Measurements from ENCODE around the gene TFDP1.

Gene TFDP1

DNA sequence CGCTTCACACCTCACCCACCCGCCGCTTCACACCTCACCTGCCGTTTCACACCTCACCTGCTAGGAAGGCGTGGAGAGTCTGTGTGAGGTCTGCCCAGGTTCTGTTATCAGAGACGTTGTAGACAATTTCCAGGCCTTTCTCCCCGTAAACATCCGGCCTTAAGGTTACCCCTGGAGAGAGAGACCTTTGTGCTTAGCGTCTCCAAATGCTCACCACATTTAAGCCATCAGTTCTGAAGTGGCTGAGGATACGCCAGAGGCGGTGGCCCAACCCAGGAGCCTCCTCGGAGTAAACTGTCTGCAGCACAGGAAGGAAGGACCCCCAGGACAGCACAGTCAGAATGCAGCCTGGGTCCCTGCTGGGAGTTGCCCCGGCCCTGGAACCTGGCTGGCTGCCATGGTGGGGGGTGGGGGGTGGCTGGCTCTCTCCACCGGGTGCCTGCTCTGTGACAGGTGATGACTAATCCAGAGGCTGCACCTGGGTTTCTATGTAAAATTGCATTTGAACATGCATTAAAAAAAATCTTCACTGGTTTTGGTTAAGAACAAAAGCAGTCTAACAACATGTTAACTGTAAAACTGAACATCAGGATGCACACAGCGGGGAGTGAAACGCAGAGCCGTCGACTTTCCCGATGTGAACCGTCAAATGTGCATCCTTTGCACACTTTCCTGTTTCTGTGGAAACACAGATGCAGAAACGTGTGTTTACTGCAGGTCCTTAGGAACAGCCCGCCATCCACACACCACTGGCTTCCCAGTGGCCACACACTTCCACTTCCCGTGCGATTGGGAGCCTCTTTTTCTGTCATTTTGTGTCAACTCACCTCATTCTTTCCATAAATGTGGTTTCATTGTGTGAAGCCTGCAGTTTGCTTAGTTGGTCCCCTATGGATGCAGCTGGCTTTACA, 69.0 kb downstream of the TFDP1 start:
- Histone ChIP-seq H3K36me3 (ENCODE audit: insufficient read depth, low read length) (no peaks in the 10 kb centered on the region), H3K27ac (no peak overlapping the region), H3K4me3 (no peak overlapping the region), H3K9me3 (ENCODE audit: low read depth, low read length) (no peaks in the 10 kb centered on the region), H3K9ac (ENCODE audit: insufficient read length) (no peak overlapping the region)
- DNase-seq (ENCODE audit: low read depth, low spot score): no peak
- no peak for TF ChIP-seq POLR2AphosphoS5 (IDR thresholded peaks at IDR 0.05; ENCODE audit: borderline replicate concordance, low read depth, low read length)
- no peak for TF ChIP-seq EZH2 (IDR thresholded peaks at IDR 0.05)
- no peak for TF ChIP-seq FOXP2 (optimal IDR thresholded peaks at IDR 0.05; ENCODE audit: control extremely low read depth, extremely low read length, insufficient read depth)

DNA sequence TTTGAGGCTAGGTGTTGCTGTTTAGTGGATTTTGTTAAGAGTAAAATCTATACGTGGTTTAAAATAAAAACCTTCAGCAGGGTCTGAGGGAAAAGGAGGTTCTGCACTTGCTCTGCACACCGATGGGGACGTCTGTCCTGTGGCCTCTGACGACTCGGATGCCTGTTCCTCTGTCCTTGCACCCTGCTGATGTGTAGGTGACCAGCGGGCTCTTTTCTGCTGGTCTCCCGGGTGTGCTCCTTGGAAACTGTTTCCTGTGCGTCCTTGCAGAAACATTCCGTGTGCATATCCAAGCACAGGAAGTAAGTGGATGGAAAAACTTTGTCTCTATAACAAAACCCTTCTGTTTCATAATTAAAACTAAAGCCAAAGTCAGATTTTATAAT, 69.6 kb downstream of the TFDP1 start:
- Histone ChIP-seq H3K4me3 (no peak overlapping the region), H3K9me3 (ENCODE audit: low read depth, low read length) (no peaks in the 10 kb centered on the region), H3K9ac (ENCODE audit: insufficient read length) (no peak overlapping the region), H3K27ac (no peak overlapping the region), H3K36me3 (ENCODE audit: insufficient read depth, low read length) (no peaks in the 10 kb centered on the region)
- DNase-seq (ENCODE audit: low read depth, low spot score): no peak
- TF ChIP-seq EZH2 (IDR thresholded peaks at IDR 0.05): no peak
- no peak for TF ChIP-seq POLR2AphosphoS5 (IDR thresholded peaks at IDR 0.05; ENCODE audit: borderline replicate concordance, low read depth, low read length)

DNA sequence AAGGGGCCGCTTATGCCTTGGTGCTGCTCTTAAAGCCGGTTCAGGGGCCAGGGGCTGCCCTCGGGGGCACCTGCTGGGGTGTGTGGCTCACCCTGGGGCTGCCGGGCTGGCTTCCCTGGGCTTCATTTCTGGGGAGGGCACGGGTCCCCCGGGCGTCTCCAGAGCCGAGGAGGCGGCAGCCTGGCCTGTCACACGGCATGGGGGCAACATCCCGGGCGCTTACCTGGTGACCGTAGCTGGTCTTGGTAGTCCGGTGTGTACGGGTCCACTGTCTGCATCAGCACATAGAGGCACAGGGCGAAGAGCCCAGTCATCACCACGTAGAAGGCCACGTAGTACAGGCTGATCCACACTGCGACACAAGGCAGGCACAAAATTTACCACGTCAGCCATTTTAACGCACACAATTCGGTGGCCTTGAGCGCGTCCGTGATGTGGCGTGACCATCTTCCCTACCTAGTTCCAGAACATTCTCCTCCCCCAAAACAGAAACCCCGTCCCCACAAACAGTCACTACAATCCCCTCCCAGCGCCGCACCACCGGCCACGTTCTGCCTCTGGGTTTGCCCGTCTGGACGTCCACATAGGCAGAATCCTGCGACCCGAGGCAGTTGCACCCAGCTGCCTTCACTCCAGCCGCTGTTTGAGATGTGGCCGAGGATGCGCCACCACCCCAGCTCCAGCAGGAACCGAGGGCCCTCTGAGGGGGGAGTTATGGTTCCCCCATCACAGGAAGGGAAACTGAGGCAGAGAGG, 70.2 kb downstream of the TFDP1 start:
- DNase-seq (ENCODE audit: low read depth, low spot score): no peak
- Histone ChIP-seq H3K4me3 (no peak overlapping the region), H3K9me3 (ENCODE audit: low read depth, low read length) (no peaks in the 10 kb centered on the region), H3K27ac (no peak overlapping the region), H3K36me3 (ENCODE audit: insufficient read depth, low read length) (no peaks in the 10 kb centered on the region), H3K9ac (ENCODE audit: insufficient read length) (no peak overlapping the region)
- no peak for TF ChIP-seq FOXP2 (optimal IDR thresholded peaks at IDR 0.05; ENCODE audit: control extremely low read depth, extremely low read length, insufficient read depth)
- TF ChIP-seq EZH2 (IDR thresholded peaks at IDR 0.05): no peak
- no peak for TF ChIP-seq POLR2AphosphoS5 (IDR thresholded peaks at IDR 0.05; ENCODE audit: borderline replicate concordance, low read depth, low read length)

DNA sequence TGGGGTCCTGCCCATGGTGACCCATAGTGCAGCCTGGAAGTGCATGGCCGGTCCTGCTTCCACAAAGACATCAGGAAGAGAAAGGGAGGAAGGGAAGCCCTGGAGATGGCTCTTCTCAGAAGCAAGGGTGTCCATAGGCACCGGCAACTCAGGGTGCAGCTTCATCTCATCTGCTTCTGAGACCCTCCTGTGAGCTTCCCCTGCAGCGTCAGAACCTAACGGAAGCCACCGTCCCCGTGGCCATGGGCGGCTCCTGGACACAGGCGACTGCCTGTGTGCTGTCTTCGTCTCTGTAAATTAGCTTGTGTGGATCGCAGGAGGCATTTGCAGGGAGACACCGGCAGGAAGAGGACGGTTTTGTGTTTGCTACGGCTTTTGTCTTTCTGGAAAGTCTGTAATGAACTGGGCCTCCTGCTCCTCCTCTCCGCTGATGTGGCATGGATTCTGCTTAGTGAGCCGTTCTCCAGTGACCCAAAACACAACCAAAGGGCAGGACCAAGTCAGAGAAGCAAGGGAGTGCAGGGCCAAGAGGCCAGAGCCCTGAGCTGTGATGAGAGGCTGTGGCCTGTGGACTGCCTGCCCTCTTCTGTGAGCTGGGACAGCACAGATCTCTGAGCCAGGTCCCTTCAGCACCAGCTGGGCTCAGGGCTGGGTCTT, 70.9 kb downstream of the TFDP1 start:
- no peak overlapping the region for H3K27ac ChIP-seq
- no peak overlapping the region for H3K9ac ChIP-seq (ENCODE audit: insufficient read length)
- no peaks in the 10 kb centered on the region for H3K9me3 ChIP-seq (ENCODE audit: low read depth, low read length)
- H3K4me3 ChIP-seq: no peak overlapping the region
- TF ChIP-seq POLR2AphosphoS5 (IDR thresholded peaks at IDR 0.05; ENCODE audit: borderline replicate concordance, low read depth, low read length) (no peak), FOXP2 (optimal IDR thresholded peaks at IDR 0.05; ENCODE audit: control extremely low read depth, extremely low read length, insufficient read depth) (no peak), EZH2 (IDR thresholded peaks at IDR 0.05) (no peak)
- no peak for DNase-seq (ENCODE audit: low read depth, low spot score)
- H3K36me3 ChIP-seq (ENCODE audit: insufficient read depth, low read length): no peaks in the 10 kb centered on the region

DNA sequence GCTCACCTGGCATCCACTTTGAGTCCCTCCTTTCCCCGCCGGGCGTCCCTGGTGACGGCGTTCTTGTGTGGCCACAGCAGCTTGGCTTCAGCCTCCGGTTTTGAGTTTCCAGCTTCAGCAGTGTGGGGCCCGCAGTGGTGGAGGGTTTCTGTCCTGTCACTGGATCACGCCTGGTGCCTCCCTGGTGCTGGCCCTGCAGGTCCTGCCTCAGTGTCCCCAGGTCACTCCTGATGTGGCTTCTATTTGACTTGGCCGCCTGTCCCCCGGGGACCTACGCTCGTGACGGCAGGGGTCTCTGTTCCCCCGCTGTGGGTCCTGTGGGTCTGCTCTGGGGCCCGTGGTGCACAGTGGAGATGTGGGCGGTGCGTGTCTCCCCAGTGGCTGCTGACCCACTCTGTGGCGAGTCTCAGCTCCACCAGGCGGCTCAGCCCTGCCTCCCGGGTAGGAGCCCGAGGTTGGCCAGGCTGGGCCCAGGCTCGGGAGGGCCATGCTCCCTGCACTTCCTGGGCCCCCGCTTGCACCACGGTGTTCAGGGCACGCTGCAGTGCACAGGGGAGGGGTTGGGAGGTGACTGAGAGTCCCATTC, 71.5 kb downstream of the TFDP1 start:
- no peaks in the 10 kb centered on the region for H3K36me3 ChIP-seq (ENCODE audit: insufficient read depth, low read length)
- TF ChIP-seq FOXP2 (optimal IDR thresholded peaks at IDR 0.05; ENCODE audit: control extremely low read depth, extremely low read length, insufficient read depth) (no peak), POLR2AphosphoS5 (IDR thresholded peaks at IDR 0.05; ENCODE audit: borderline replicate concordance, low read depth, low read length) (no peak), EZH2 (IDR thresholded peaks at IDR 0.05) (no peak)
- H3K9me3 ChIP-seq (ENCODE audit: low read depth, low read length): no peaks in the 10 kb centered on the region
- H3K9ac ChIP-seq (ENCODE audit: insufficient read length): no peak overlapping the region
- no peak overlapping the region for H3K4me3 ChIP-seq
- DNase-seq (ENCODE audit: low read depth, low spot score): no peak
- H3K27ac ChIP-seq: no peak overlapping the region

DNA sequence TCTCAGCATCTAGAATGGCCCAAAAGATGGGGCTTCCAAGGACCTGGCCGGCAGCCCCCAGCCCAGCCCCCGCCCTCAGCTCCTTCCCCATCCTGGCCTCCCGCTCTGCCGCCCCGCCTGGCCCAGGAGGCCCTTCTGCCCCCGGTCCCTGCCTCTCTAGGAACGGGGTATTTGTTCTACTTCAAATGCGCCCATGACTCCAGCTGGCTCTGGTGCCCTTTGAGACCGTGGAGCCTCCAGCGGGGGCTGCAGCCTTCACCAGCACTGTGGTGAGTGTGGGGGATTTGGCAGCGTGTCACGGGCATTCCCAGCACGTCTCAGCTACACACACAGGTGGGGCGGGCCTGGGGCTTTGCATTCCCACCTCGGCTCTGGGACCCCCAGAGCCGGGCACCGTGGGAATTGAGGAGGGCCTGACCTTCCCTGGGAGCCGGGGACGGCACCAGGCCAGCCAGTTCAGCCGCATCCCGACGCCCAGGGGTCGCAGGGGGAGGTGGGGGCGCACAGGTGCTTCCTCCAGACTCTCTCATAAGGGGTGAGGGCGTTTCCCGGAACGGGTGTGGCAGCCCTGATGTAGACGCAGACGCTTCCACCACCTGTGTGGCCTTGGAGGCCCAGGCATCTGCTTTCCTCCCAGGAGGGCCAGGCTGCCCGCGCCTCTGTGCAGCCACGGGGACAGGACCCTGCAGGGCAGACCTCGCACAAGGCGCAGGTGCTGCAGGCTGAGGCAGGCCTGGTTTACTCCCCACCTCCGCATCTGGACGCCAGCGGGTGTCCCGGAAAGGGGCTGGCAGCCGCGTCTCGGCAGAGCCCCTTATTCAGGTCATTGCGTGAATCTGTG, 72.5 kb downstream of the TFDP1 start:
- H3K9me3 ChIP-seq (ENCODE audit: low read depth, low read length): no peaks in the 10 kb centered on the region
- no peak for DNase-seq (ENCODE audit: low read depth, low spot score)
- TF ChIP-seq POLR2AphosphoS5 (IDR thresholded peaks at IDR 0.05; ENCODE audit: borderline replicate concordance, low read depth, low read length): no peak
- no peak for TF ChIP-seq FOXP2 (optimal IDR thresholded peaks at IDR 0.05; ENCODE audit: control extremely low read depth, extremely low read length, insufficient read depth)
- no peak for TF ChIP-seq EZH2 (IDR thresholded peaks at IDR 0.05)
- H3K27ac ChIP-seq: no peak overlapping the region
- no peak overlapping the region for H3K4me3 ChIP-seq
- H3K36me3 ChIP-seq (ENCODE audit: insufficient read depth, low read length): no peaks in the 10 kb centered on the region
- no peak overlapping the region for H3K9ac ChIP-seq (ENCODE audit: insufficient read length)

DNA sequence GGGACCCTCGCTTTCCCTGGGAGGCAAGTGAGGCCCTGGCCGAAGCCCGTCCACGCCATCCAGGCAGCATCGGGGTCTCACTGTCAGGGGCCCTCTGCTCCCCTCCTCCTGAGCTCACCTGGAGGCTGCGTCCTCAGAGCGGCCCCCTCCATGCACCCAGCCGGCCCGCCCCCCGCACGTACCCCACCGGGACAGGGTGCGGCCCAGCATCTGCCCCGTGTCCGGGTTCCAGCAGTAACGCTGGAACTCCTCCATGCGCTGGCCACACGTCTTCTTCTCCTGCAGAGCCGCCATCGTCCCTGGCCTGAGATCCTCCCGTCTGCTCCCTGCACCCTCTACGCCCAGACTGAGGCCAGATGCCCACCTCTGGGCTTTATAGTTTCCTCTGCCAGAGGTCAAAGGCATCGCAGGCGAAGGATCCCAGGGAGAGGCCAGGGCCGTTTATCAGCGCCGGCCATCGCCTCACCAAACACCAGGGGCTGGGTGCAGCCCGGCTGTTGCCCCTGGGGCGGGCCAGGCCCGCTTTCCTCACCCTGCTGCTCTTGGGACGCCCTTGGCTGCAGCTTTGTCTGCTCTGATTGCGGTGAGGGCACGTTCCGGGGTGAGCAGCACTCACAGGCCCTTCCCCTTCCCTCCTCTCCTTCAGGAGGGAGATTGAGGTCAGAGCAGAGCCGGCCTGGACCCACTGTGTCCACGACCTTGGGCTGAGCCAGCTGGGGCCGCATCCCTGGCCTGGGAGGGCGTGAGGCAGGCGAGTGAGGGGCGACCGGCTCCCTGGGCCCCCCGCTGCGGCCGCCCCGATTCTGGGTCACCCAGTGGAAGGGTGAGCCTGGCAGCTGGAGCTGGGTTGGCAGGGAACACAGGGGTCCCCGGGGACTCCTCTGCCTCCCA, 73.5 kb downstream of the TFDP1 start, which contains the start of gene ATP4B:
Gene ATP4B, minus strand, starts transcription at position 348 of the 891 bp plus-strand sequence. Its CDS starts 54 bp downstream, at position 294.
- H3K27ac ChIP-seq: no peak within 1 kb of the TSS
- no peak for DNase-seq (ENCODE audit: low read depth, low spot score)
- H3K36me3 ChIP-seq (ENCODE audit: insufficient read depth, low read length): no peaks in the 10 kb centered on the region
- no peak for TF ChIP-seq FOXP2 (optimal IDR thresholded peaks at IDR 0.05; ENCODE audit: control extremely low read depth, extremely low read length, insufficient read depth)
- TF ChIP-seq EZH2 (IDR thresholded peaks at IDR 0.05): no peak
- TF ChIP-seq POLR2AphosphoS5 (IDR thresholded peaks at IDR 0.05; ENCODE audit: borderline replicate concordance, low read depth, low read length): no peak
- no peak within 1 kb of the TSS for H3K9ac ChIP-seq (ENCODE audit: insufficient read length)
- H3K4me3 ChIP-seq: no peak within 1 kb of the TSS
- H3K9me3 ChIP-seq (ENCODE audit: low read depth, low read length): no peaks in the 10 kb centered on the region
